Right atrium auricular region (tissue), 2 donors: ENCODE measurements around the gene SLX4IP. TPM values are rescaled to one million over a fixed set of nuclear protein-coding genes. Genes with fewer than 3 reads are reported as not detected.
"Not testable (repeated sequence)": the region's sequence is repeated elsewhere in the genome, so short reads cannot be mapped to it uniquely, and the experiment has no call there.

Experiments
- DNase-seq: peaks from one replicate; pipeline ENCODE4 v3.0.0-alpha.2; 2019; ENCODE audit warnings: low spot score
- H3K27ac ChIP-seq, 2 donors: fragments of 200-600 bp; sonication (generic); 1 replicate in 1 of 2; 2 replicates in 1 of 2; pipeline ENCODE4 v1.5.1; 2016 to 2019
- H3K27me3 ChIP-seq, 2 donors: fragments of 200-600 bp; sonication (generic); one replicate each; pipeline versions ENCODE4 v1.5.1 to v1.6.0; 2017 to 2019
- H3K36me3 ChIP-seq: fragments of 200-600 bp; sonication (generic); one replicate; pipeline ENCODE4 v1.5.1; 2016
- H3K4me1 ChIP-seq, 2 donors: fragments of 200-600 bp; sonication (generic); one replicate each; pipeline versions ENCODE4 v1.5.1 to v1.6.0; 2017 to 2019
- H3K4me3 ChIP-seq, 2 donors: fragments of 200-600 bp; sonication (generic); 1 replicate in 1 of 2; 2 replicates in 1 of 2; pipeline ENCODE4 v1.5.1; 2017 to 2019; ENCODE audit warnings: mild to moderate bottlenecking in 1 of 2, moderate library complexity in 1 of 2
- H3K9me3 ChIP-seq, 2 donors: fragments of 200-600 bp; sonication (generic); one replicate each; pipeline ENCODE4 v1.5.1; 2019
- CTCF ChIP-seq, 2 donors: fragments of 200-600 bp; sonication (generic); IDR thresholded peaks; one replicate each; pipeline ENCODE4 v1.5.1; 2019; ENCODE audit warnings: antibody characterized with exemption in 2 of 2
- total RNA-seq, 2 donors: library from RNA; depleted of rRNA; stranded (reverse); fragments of >200 nt; gene quantifications; one replicate each; pipeline ENCODE4 v1.1.0, GENCODE V29; 2016

Gene SLX4IP
- total RNA-seq, 2 donors from 2014 or later = 1.1 to 2.0 TPM

GRCh38 chr20:10585308-10585707, 150.2 kb downstream of the SLX4IP start:
- no peaks in the 10 kb centered on the region for H3K9me3 ChIP-seq
- no peak for DNase-seq
- TF ChIP-seq CTCF (IDR thresholded peaks at IDR 0.05) = no peak
- H3K4me3 ChIP-seq = no peak overlapping the region
- H3K36me3 ChIP-seq = no peaks in the 10 kb centered on the region
- no peaks in the 10 kb centered on the region for H3K27me3 ChIP-seq
- H3K4me1 ChIP-seq = no peaks in the 10 kb centered on the region
- no peak overlapping the region for H3K27ac ChIP-seq

GRCh38 chr20:10586296-10586695, 151.2 kb downstream of the SLX4IP start:
- no peaks in the 10 kb centered on the region for H3K36me3 ChIP-seq
- H3K4me3 ChIP-seq = no peak overlapping the region
- no peaks in the 10 kb centered on the region for H3K27me3 ChIP-seq
- H3K9me3 ChIP-seq = no peaks in the 10 kb centered on the region
- TF ChIP-seq CTCF (IDR thresholded peaks at IDR 0.05) = no peak
- H3K27ac ChIP-seq = no peak overlapping the region
- peaks cover 0 to 5% of the 10 kb centered on the region in 2 donors for H3K4me1 ChIP-seq
- DNase-seq = no peak

GRCh38 chr20:10590446-10590845, 155.3 kb downstream of the SLX4IP start:
- H3K36me3 ChIP-seq, DNase-seq, H3K27me3 ChIP-seq, H3K27ac ChIP-seq, H3K9me3 ChIP-seq, H3K4me3 ChIP-seq: not testable (repeated sequence)
- H3K4me1 ChIP-seq = peaks cover 0 to 14% of the 10 kb centered on the region in 2 donors

- H3K27me3 ChIP-seq = no peaks in the 10 kb centered on the region
- TF ChIP-seq CTCF (IDR thresholded peaks at IDR 0.05) = no peak
- H3K4me1 ChIP-seq = peaks cover 0 to 14% of the 10 kb centered on the region in 2 donors
- no peaks in the 10 kb centered on the region for H3K9me3 ChIP-seq
- no peak overlapping the region for H3K4me3 ChIP-seq
- H3K27ac ChIP-seq = peak overlapping the region in 1 of 2 donors; percentile 5
- no peak for DNase-seq
- no peaks in the 10 kb centered on the region for H3K36me3 ChIP-seq
Measured at GRCh38 chr20:10590950-10591671, 156.0 kb downstream of the SLX4IP start.

- Histone ChIP-seq H3K4me3 (no peak overlapping the region), H3K27me3 (no peaks in the 10 kb centered on the region), H3K9me3 (no peaks in the 10 kb centered on the region), H3K4me1 (peaks cover 0 to 14% of the 10 kb centered on the region in 2 donors), H3K36me3 (no peaks in the 10 kb centered on the region), H3K27ac (peak overlapping the region; percentile 39 to 45)
- no peak for TF ChIP-seq CTCF (IDR thresholded peaks at IDR 0.05)
- no peak for DNase-seq
Measured at GRCh38 chr20:10591946-10592521, 156.9 kb downstream of the SLX4IP start.

- no peak for TF ChIP-seq CTCF (IDR thresholded peaks at IDR 0.05)
- no peaks in the 10 kb centered on the region for H3K9me3 ChIP-seq
- DNase-seq = no peak
- H3K4me3 ChIP-seq = no peak overlapping the region
- no peaks in the 10 kb centered on the region for H3K27me3 ChIP-seq
- H3K27ac ChIP-seq = peak overlapping the region in 1 of 2 donors; percentile 34
- H3K36me3 ChIP-seq = no peaks in the 10 kb centered on the region
- H3K4me1 ChIP-seq = peaks cover 0 to 14% of the 10 kb centered on the region in 2 donors
Measured at GRCh38 chr20:10594296-10594868, 159.3 kb downstream of the SLX4IP start.
